NCI-H128 (cell line): ENCODE results near the gene TBC1D5.

ENCODE experiments used
- DNase-seq: peaks from one replicate; lab custom pipeline; 2025; ENCODE audit not compliant: unreplicated experiment; lab: John Stamatoyannopoulos, UW

Gene TBC1D5

GRCh38 chr3:17238023-17238422 is 504.4 kb downstream of the TBC1D5 start:
- DNase-seq, result no peak

- DNase-seq, result no peak
Measured at GRCh38 chr3:17235310-17235709, 507.1 kb downstream of the TBC1D5 start.

DNA sequence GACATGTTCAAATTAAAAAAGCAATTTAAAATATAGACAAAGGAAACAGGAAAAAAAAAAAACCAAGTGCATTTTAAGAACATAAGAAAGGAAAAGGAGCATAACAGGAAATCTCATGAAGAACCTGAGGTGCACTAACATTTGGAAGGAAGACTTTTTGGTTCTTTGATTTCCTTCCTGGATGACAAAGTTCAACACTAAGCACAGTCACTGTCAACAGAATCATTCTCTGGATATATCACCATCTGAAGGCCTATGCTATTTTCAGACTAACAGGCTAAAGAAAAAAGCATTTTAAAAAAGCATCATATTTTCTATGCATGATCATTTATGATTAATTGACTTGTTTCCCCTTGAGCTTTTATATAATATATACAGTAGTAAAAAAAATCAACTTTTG is 508.0 kb downstream of the TBC1D5 start:
- DNase-seq, result no peak

GRCh38 chr3:17233398-17233800 is 509.0 kb downstream of the TBC1D5 start:
- DNase-seq, result peak; percentile 3

- DNase-seq, result no peak
Measured at GRCh38 chr3:17232442-17232841, 510.0 kb downstream of the TBC1D5 start.

GRCh38 chr3:17231537-17232261 is 510.7 kb downstream of the TBC1D5 start:
- DNase-seq, result no peak

- DNase-seq, result no peak
Measured at GRCh38 chr3:17227472-17227871, 515.0 kb downstream of the TBC1D5 start.

- DNase-seq, result no peak
Measured at GRCh38 chr3:17221529-17221928, 520.9 kb downstream of the TBC1D5 start.

GRCh38 chr3:17219593-17219992 is 522.8 kb downstream of the TBC1D5 start:
- no peak for DNase-seq

- DNase-seq, result no peak
Measured at GRCh38 chr3:17218587-17218986, 523.8 kb downstream of the TBC1D5 start.

GRCh38 chr3:17217588-17217987 is 524.8 kb downstream of the TBC1D5 start:
- DNase-seq, result no peak

GRCh38 chr3:17213102-17213501 is 529.3 kb downstream of the TBC1D5 start:
- no peak for DNase-seq

- no peak for DNase-seq
Measured at GRCh38 chr3:17207979-17208378, 534.5 kb downstream of the TBC1D5 start.

GRCh38 chr3:17207019-17207418 is 535.4 kb downstream of the TBC1D5 start:
- DNase-seq, result no peak

GRCh38 chr3:17204049-17204650 is 538.3 kb downstream of the TBC1D5 start:
- DNase-seq, result no peak

DNA sequence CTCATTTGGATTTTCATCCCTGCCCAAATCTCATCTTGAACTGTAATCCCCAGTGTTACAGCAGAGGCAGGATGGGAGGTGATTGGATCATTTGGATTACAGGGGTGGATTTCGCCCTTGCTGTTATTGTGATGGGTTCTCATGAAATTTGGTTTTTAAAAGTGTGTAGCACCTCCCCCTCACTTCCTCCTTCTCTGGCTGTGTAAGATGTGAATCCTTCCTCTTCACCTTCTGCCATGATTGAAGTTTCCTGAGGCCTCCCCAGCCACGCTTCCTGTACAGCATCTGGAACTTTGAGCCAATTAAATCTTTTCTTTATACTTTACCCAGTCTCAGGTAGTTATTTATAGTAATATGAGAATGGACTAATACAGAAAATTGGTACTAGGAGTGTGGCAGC is 540.9 kb downstream of the TBC1D5 start:
- no peak for DNase-seq

DNA sequence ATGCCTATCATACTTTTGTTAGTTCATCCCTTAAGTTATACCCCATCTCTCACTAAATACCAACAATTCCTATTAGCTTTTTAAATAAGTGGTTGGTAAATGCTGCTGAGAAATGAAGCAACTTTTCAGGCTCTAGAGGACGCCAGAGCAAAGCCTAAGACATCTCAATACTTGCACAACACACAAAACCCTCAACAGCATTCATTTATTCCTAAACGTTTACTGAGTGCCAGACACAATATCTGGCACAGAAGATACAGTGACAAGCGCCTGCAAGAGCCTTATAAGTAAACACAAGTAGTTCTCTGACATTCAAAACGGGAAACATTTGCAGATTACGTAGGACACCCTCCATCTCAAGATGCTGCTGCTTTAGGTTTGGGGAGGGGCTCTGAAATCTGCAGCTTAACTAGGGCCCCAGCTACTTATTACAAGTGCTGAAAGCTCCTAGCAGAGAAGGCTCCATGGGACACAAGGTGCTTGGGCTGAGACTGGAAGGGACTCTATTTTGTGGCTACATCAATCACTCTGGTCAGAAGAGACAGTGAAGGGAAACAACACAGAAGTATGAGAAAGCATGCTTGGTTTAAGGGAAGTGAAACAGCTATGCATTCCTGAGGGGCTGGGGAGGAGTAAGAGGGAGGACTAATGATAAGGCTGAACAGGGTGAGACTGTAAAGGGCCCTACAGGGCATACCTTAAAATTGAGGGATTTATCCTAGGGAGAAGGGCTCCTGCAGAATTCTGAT is 546.4 kb downstream of the TBC1D5 start:
- no peak for DNase-seq

DNA sequence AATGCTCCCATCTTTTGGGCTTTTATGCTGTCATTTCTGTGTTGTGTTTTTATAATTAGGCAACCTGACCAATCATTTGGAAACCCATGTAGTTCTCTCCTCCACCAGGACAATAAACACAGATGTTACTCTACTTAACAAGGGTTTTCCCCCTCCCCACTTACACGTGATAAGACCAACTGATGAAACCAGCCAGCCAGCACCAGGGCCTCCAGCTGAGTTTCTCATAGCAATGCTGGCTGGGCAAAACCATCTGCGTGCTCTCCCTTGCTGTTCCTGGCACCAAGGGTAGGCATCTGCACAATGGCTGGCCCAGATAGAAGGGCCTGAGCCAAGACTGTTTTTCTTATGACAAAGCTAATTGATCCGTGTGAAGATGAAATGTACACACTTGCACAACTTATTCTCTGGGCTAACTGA is 547.2 kb downstream of the TBC1D5 start:
- no peak for DNase-seq

GRCh38 chr3:17194116-17194515 is 548.3 kb downstream of the TBC1D5 start:
- DNase-seq, result no peak

DNA sequence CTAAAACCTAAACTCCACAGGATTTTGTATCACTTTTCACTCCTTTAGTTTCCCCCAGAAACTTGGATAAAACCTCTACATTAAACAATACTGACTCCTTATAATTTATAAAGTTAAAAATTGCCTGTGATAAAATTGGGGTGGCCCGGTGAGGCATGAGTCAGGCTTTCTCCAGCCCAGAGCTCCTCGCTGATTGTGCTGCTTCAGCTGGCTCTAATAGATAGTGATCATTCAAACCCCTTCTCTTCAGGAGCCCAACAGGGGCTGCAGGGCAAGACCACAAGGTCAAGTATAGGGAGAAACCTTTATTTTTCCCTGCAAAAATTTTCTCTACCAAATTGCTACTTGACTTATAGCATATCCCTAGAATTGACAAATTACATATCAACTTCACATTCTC is 549.4 kb downstream of the TBC1D5 start:
- no peak for DNase-seq

DNA sequence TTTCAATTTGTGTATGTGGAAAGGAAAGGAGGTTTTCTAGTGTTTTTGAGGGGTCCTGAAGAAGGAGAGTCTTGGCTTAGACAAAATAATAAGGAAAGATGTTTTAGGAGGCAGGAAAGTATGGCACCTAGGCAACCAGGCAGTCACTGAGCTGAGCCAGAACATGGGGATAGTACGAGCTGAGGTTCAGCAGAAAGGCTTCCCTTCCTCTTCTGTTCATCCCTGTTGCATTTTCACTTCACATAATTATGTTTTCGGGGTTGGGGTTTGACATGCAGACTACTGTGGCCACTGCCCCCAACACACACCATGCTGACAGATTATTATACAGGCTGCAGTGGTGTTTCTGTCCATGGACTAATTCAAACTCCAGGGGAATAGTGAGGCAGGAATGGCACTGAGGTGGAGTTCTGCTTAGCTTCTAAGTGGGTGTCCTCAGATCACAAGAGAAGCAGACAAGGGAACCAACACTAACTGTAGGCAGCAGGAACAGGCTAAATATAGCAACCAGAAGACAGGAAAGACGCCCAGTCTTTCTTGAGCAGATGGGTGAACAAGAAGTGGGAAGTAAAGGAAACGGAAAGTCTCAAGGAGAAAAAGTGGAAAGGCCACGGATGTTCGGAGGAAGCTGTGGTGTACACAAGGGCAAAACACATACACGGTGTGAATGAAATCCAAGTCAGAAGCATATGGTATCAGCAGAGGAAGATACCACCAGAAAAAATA is 551.9 kb downstream of the TBC1D5 start:
- no peak for DNase-seq

DNA sequence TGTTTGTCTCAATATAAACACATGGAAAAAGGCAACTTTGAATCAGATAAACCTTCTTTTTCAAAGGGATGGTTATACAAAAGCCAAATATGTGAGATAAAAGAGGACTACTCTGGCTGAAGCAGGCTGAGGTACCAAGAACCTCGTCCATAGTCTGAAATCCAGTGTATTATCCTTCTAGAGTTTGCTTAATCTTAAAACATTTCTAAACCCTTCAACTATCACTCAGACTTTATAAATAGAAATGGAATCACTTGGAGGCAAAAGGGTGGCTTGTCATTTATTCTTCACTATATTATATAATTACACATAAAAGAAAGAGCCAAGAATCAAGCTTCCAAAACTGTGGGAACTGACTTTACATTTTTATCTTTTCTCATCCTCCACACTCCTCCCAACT is 554.1 kb downstream of the TBC1D5 start:
- DNase-seq, result no peak
